ENCODE data around the gene ISOC1.

ISOC1 gene

GRCh38 chr5:129080766-129081165 is 13.8 kb upstream of the ISOC1 start:
- DNase-seq (ENCODE audit: low read depth), result no peak
- H3K4me3 ChIP-seq (ENCODE audit: low read depth, low read length), result no peak overlapping the region
- in situ Hi-C loops (cut with HindIII; ENCODE audit: low sequenced_read_pairs), result no loop called here
- TF ChIP-seq CTCF (IDR thresholded peaks at IDR 0.05; ENCODE audit: low read depth, low read length, missing control alignments), result no peak

DNA sequence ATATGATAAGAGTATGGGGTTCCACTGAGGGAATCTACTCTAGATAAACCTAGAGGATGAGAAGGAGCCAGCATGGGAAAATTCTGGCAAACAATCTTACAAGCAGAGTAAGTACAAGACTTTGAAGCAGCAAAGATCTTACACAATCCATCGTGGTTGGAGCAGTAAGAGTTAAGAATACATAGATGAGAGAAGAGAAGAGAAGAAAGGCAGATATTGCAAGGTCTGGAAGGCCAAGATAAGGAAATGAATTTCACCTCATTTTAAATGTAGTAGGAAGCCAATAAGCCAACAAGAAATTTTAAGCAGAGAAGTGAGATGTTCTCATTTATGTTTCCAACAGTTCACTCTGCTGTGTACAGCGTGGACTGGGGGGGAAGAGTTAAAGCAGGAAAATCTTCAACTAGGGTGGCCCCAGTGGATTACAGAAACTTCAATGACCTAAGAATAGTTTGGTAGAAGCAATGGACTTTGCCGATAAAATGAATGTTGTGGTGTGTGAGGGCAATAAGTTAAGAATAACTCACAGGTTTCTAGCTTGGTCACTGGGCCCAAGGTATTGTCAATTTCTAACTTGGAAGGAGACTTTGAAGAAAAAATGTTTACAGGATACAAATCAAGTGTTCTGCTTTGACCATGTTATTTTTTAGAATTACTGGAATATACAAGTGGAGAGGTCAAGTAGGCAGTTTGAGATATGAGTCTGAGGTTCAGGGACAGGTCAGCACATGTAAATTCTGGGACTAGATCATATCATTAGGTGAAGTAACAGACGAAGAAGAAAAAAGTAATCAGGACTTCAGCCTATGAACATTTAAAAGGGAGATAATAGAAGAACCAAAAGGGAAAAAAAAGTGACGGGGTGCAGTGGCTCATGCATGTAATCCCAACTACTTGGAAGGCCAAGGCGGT is 12.1 kb upstream of the ISOC1 start:
- in situ Hi-C loops (cut with HindIII; ENCODE audit: low sequenced_read_pairs), result no loop called here
- no peak for DNase-seq (ENCODE audit: low read depth)
- no peak overlapping the region for H3K4me3 ChIP-seq (ENCODE audit: low read depth, low read length)
- no peak for TF ChIP-seq CTCF (IDR thresholded peaks at IDR 0.05; ENCODE audit: low read depth, low read length, missing control alignments)

GRCh38 chr5:129094924-129095899 is 663 bp downstream of the ISOC1 start:
- DNase-seq (ENCODE audit: low read depth), result no peak
- H3K4me3 ChIP-seq (ENCODE audit: low read depth, low read length), result peak overlapping the region; percentile 80
- no peak for TF ChIP-seq CTCF (IDR thresholded peaks at IDR 0.05; ENCODE audit: low read depth, low read length, missing control alignments)
- in situ Hi-C loops (cut with HindIII; ENCODE audit: low sequenced_read_pairs), result no loop called here

GRCh38 chr5:129096382-129096991 is 1.9 kb downstream of the ISOC1 start:
- in situ Hi-C loops (cut with HindIII; ENCODE audit: low sequenced_read_pairs), result no loop called here
- DNase-seq (ENCODE audit: low read depth), result no peak
- TF ChIP-seq CTCF (IDR thresholded peaks at IDR 0.05; ENCODE audit: low read depth, low read length, missing control alignments), result no peak
- no peak overlapping the region for H3K4me3 ChIP-seq (ENCODE audit: low read depth, low read length)

- no peak for DNase-seq (ENCODE audit: low read depth)
- no peak overlapping the region for H3K4me3 ChIP-seq (ENCODE audit: low read depth, low read length)
- in situ Hi-C loops (cut with HindIII; ENCODE audit: low sequenced_read_pairs), result no loop called here
- TF ChIP-seq CTCF (IDR thresholded peaks at IDR 0.05; ENCODE audit: low read depth, low read length, missing control alignments), result no peak
These were observed 3.1 kb downstream of the ISOC1 start for GRCh38 chr5:129097498-129098296.
